PC-9 (cell line): ENCODE data around the gene ARHGDIA. TPM values are rescaled to one million over a fixed set of nuclear protein-coding genes. Genes with fewer than 3 reads are reported as not detected.

Source experiments
- BruUV-seq: library from RNA; stranded (reverse); fragments of 400-500 nt; replicated peaks from 2 replicates; lab custom pipeline; 2021; lab: Mats Ljungman, UMichigan
- CTCF ChIA-PET: fragments of 300-600 bp; sonication (Branson Sonifier 250); formaldehyde crosslinking; loops from one replicate; lab custom pipeline; 2022; ENCODE audit warnings: antibody characterized with exemption; lab: Charles Lee
- POLR2A ChIA-PET: fragments of 300-600 bp; sonication (Branson Sonifier 250); formaldehyde crosslinking; loops from one replicate; lab custom pipeline; 2022; ENCODE audit warnings: antibody characterized with exemption; ENCODE audit not compliant: unreplicated experiment; lab: Charles Lee
- DNase-seq, 2 experiments: peaks; one replicate each; pipeline versions ENCODE4 v3.0.0 to v3.0.0-alpha.2; 2015 to 2022; ENCODE audit warnings: mixed read lengths in 1 of 2
- H2AFZ ChIP-seq: fragments of 200-600 bp; sonication (generic); 2 replicates; pipeline ENCODE4 v1.8.1; 2017; ENCODE audit warnings: antibody characterized with exemption
- H3F3A ChIP-seq: fragments of 200-600 bp; sonication (generic); 2 replicates; pipeline ENCODE4 v1.8.1; 2017; ENCODE audit warnings: antibody characterized with exemption, mild to moderate bottlenecking, low read depth; ENCODE audit not compliant: insufficient read depth
- H3K27ac ChIP-seq: fragments of 200-600 bp; sonication (generic); 2 replicates; pipeline ENCODE4 v1.6.1; 2016; ENCODE audit warnings: mixed run types
- H3K27me3 ChIP-seq: fragments of 200-600 bp; sonication (generic); 2 replicates; pipeline ENCODE4 v1.6.1; 2016; ENCODE audit warnings: low read depth, mixed run types; ENCODE audit not compliant: insufficient read depth
- H3K36me3 ChIP-seq: fragments of 200-600 bp; sonication (generic); 2 replicates; pipeline ENCODE4 v1.6.1; 2016; ENCODE audit warnings: low read depth, mixed run types
- H3K4me1 ChIP-seq: fragments of 200-600 bp; sonication (generic); replicated peaks from 2 replicates; pipeline ENCODE4 v1.6.1; 2016; ENCODE audit warnings: mixed run types; ENCODE audit not compliant: insufficient read depth
- H3K4me2 ChIP-seq: fragments of 200-600 bp; sonication (generic); 2 replicates; pipeline ENCODE4 v1.6.1; 2017; ENCODE audit warnings: mixed run types
- H3K4me3 ChIP-seq: fragments of 200-600 bp; sonication (generic); 2 replicates; pipeline ENCODE4 v1.6.1; 2016; ENCODE audit warnings: mixed run types
- H3K79me2 ChIP-seq: fragments of 200-600 bp; sonication (generic); 2 replicates; pipeline ENCODE4 v1.6.1; 2017; ENCODE audit warnings: low read depth, mixed run types
- H3K9me2 ChIP-seq: fragments of 200-600 bp; sonication (generic); 2 replicates; pipeline ENCODE4 v1.8.1; 2017; ENCODE audit warnings: mild to moderate bottlenecking; ENCODE audit not compliant: insufficient read depth
- H3K9me3 ChIP-seq: fragments of 200-600 bp; sonication (generic); 2 replicates; pipeline ENCODE4 v1.8.1; 2016; ENCODE audit warnings: low read depth; ENCODE audit not compliant: insufficient read depth
- H4K20me1 ChIP-seq: fragments of 200-600 bp; sonication (generic); 2 replicates; pipeline ENCODE4 v1.8.1; 2017; ENCODE audit not compliant: insufficient read depth
- EZH2 ChIP-seq: fragments of 200-600 bp; sonication (generic); IDR thresholded peaks from 2 replicates; pipeline ENCODE4 v1.8.0; 2017; ENCODE audit warnings: antibody characterized with exemption, low read depth
- intact Hi-C: fragments of 100-400 bp; cut with micrococcal nuclease; formaldehyde crosslinking; loops from one replicate; pipeline ENCODE4 v1.10.0; 2022; ENCODE audit not compliant: unreplicated experiment
- total RNA-seq: library from RNA; stranded (reverse); gene quantifications from 2 replicates; pipeline ENCODE4 v1.2.3, GENCODE V29; 2021
- TF ChIP-seq, protein P1 (sequence below): fragments of 200-600 bp; sonication (generic); conservative IDR thresholded peaks from 2 replicates; pipeline ENCODE4 v1.6.1; 2017; ENCODE audit warnings: mixed run types, antibody characterized with exemption, mild to moderate bottlenecking, moderate library complexity

Gene ARHGDIA
- total RNA-seq, 1 experiment from 2014 or later: 309 TPM

DNA sequence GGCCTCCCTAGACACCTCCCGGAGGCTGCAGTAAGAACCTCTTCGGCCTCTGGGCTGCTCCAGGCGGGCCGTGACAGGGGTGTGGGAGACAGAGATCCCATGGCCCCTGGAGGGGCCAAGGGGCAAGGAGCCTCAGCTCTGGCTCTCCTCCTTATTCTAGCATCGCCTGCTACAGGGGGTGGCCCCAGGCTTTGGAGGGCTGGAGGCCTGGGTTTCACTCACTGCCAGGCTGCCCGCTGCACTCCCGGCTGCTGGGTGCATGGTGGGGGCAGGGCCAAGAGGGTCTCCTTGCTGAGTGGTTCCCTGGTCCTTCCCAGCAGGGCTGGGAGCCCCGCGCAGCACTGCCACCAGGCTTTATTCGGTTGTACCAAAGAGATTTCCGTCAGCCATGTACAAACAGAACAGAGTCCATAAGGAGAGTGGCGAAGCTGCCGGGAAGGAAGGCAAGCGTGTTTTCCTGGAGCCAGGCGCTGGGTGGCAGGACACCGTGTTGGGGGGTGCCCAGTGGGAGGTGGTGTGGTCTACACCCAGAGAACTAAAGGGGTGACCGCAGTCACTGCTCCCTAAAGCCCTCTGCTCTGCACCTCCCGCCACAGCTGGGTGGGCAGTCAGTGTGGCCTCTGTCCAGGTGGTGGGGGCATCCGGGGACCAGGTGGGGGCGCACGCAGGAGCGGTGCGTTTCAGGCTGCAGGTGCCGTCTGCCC lies 32.9 kb upstream of the ARHGDIA start:
- H3K9me2 ChIP-seq: no peaks in the 10 kb centered on the region
- DNase-seq: no peak
- peaks cover 4% of the 10 kb centered on the region; the same call in 1 of the 2 replicates for H3F3A ChIP-seq
- H3K4me2 ChIP-seq: no peak overlapping the region
- TSS peak; percentile 2 for BruUV-seq
- ChIA-PET CTCF (no interaction called here), POLR2A (no interaction called here)
- no peak overlapping the region for H3K27ac ChIP-seq
- H3K27me3 ChIP-seq: no peaks in the 10 kb centered on the region
- H3K79me2 ChIP-seq: no peaks in the 10 kb centered on the region
- no peaks in the 10 kb centered on the region for H3K9me3 ChIP-seq
- no peak overlapping the region for H2AFZ ChIP-seq
- H3K4me1 ChIP-seq: peaks cover 9% of the 10 kb centered on the region
- no peak overlapping the region for H3K4me3 ChIP-seq
- TF ChIP-seq EZH2: no peak
- TF ChIP-seq, protein P1, sequence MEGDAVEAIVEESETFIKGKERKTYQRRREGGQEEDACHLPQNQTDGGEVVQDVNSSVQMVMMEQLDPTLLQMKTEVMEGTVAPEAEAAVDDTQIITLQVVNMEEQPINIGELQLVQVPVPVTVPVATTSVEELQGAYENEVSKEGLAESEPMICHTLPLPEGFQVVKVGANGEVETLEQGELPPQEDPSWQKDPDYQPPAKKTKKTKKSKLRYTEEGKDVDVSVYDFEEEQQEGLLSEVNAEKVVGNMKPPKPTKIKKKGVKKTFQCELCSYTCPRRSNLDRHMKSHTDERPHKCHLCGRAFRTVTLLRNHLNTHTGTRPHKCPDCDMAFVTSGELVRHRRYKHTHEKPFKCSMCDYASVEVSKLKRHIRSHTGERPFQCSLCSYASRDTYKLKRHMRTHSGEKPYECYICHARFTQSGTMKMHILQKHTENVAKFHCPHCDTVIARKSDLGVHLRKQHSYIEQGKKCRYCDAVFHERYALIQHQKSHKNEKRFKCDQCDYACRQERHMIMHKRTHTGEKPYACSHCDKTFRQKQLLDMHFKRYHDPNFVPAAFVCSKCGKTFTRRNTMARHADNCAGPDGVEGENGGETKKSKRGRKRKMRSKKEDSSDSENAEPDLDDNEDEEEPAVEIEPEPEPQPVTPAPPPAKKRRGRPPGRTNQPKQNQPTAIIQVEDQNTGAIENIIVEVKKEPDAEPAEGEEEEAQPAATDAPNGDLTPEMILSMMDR: no peak
- H3K36me3 ChIP-seq: no peaks in the 10 kb centered on the region
- H4K20me1 ChIP-seq: no peaks in the 10 kb centered on the region
- intact Hi-C loops: no loop called here

DNA sequence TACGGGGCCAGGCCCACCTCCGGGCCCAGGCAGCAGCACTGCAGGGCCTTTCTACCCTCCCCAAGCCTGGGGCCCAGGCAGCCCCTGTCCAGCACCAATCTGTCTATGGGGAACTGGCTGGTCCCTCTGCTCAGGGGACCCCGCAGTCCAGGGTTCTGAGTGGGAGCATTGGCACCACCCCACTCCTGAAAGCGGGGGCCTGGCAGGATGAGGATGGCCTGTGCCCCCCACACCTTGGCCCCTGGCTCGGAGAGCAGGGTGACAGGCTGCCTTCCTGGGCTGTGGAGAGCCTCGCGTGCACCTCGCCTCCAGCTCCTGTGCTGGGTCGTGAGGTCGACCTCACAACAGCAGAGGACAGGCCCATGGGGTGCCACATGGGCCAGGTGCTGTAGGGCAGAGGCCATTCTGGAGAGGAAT lies 32.3 kb upstream of the ARHGDIA start:
- BruUV-seq: no TSS peak
- POLR2A ChIA-PET: interaction anchor here (0.6 kb wide), 1 partner anchor 240 kb away, joined by 7 read pairs; no protein-coding TSS in a partner anchor

DNA sequence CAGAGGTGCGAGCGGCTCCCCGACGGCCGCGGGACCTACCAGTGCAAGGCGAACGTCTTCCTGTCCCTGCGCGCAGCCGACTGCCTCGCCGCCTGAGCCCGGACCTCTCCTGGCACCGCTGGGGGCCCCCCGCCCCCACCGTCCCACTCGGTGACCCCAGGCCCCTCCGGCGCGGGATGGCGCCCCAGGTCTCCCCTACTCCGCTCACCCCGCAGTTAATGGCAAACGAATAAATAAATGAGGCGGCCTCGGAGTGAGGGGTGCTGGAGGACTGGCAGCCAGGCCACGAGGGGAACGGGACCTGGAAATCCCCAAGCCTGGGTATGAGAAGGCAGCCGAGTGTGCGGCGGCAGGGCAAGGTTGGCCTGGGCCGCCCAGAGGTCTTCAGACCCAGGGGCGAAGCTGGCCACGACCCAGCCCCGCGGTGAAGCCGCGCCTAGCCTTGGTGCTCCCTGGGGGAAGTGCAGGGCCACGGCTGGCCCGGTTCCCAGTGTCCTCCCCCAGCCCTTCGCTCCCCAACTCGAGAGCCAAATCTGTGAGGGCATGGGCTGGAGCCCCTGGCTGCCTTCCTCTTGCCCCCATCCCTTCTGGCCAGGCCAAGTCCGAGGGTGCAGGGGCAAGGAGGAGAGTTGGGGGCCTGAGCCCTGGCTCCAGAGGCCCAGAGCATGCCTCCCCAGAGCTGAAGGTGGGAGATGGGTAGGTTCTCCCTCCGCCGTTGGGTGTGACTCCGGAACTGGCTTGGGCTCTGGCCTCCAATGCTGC lies 31.7 kb upstream of the ARHGDIA start:
- H4K20me1 ChIP-seq: no peaks in the 10 kb centered on the region
- no peak overlapping the region for H3K4me2 ChIP-seq
- no peaks in the 10 kb centered on the region for H3K36me3 ChIP-seq
- no peak for DNase-seq
- ChIA-PET POLR2A (interaction anchor here (0.6 kb wide), 1 partner anchor 240 kb away, joined by 7 read pairs; no protein-coding TSS in a partner anchor), CTCF (no interaction called here)
- peaks cover 20% of the 10 kb centered on the region for H3K4me1 ChIP-seq
- H3K27ac ChIP-seq: no peak overlapping the region
- TF ChIP-seq, protein P1: no peak
- no peak for TF ChIP-seq EZH2
- no peaks in the 10 kb centered on the region for H3K27me3 ChIP-seq
- H3K79me2 ChIP-seq: no peaks in the 10 kb centered on the region
- H2AFZ ChIP-seq: no peak overlapping the region
- BruUV-seq: no TSS peak
- no peaks in the 10 kb centered on the region for H3K9me3 ChIP-seq
- no peaks in the 10 kb centered on the region for H3K9me2 ChIP-seq
- H3F3A ChIP-seq: peaks cover 16% of the 10 kb centered on the region
- intact Hi-C loops: no loop called here
- no peak overlapping the region for H3K4me3 ChIP-seq

More for the DNA sequence above, 32.3 kb upstream of the ARHGDIA start:
- no peaks in the 10 kb centered on the region for H3K9me2 ChIP-seq
- DNase-seq: no peak
- no peaks in the 10 kb centered on the region for H3K36me3 ChIP-seq
- no peak overlapping the region for H2AFZ ChIP-seq
- H4K20me1 ChIP-seq: no peaks in the 10 kb centered on the region
- H3K4me1 ChIP-seq: peaks cover 15% of the 10 kb centered on the region
- no peak overlapping the region for H3K4me3 ChIP-seq
- CTCF ChIA-PET: no interaction called here
- no peaks in the 10 kb centered on the region for H3K9me3 ChIP-seq
- H3F3A ChIP-seq: peaks cover 10% of the 10 kb centered on the region; the same call in 1 of the 2 replicates
- no peak overlapping the region for H3K27ac ChIP-seq
- no peak for TF ChIP-seq EZH2
- TF ChIP-seq, protein P1: no peak
- no peaks in the 10 kb centered on the region for H3K27me3 ChIP-seq
- intact Hi-C loops: no loop called here
- no peak overlapping the region for H3K4me2 ChIP-seq
- no peaks in the 10 kb centered on the region for H3K79me2 ChIP-seq
